GM21367 (cell line): ENCODE measurements around the gene PDZRN4.
"Not testable (repeated sequence)": the region's sequence is repeated elsewhere in the genome, so short reads cannot be mapped to it uniquely, and the experiment has no call there.

Experiments
- ATAC-seq: cut with Tn5 transposase; IDR thresholded peaks from one replicate; pipeline ENCODE4 v1.9.1; 2021; ENCODE audit not compliant: unreplicated experiment

The PDZRN4 gene

GRCh38 chr12:41188058-41188840 lies at the start of gene PDZRN4:
Gene PDZRN4 (plus strand): TSS chr12:41188320.
- ATAC-seq = no peak

- no peak for ATAC-seq
These were observed 48.0 kb upstream of the PDZRN4 start for GRCh38 chr12:41140117-41140516.

GRCh38 chr12:41141104-41141503 lies 47.0 kb upstream of the PDZRN4 start:
- no peak for ATAC-seq

- no peak for ATAC-seq
These were observed 45.7 kb upstream of the PDZRN4 start for GRCh38 chr12:41142376-41142775.

GRCh38 chr12:41151793-41152192 lies 36.3 kb upstream of the PDZRN4 start:
- no peak for ATAC-seq

GRCh38 chr12:41162461-41162860 lies 25.7 kb upstream of the PDZRN4 start:
- ATAC-seq = no peak

GRCh38 chr12:41167701-41168100 lies 20.4 kb upstream of the PDZRN4 start:
- no peak for ATAC-seq

GRCh38 chr12:41174602-41175001 lies 13.5 kb upstream of the PDZRN4 start:
- no peak for ATAC-seq

GRCh38 chr12:41179507-41179906 lies 8.6 kb upstream of the PDZRN4 start:
- not testable (repeated sequence) for ATAC-seq

GRCh38 chr12:41184864-41185263 lies 3.3 kb upstream of the PDZRN4 start:
- no peak for ATAC-seq

- no peak for ATAC-seq
These were observed 2.1 kb upstream of the PDZRN4 start for GRCh38 chr12:41186026-41186425.

- no peak for ATAC-seq
These were observed 798 bp downstream of the PDZRN4 start for GRCh38 chr12:41188841-41189394.

- no peak for ATAC-seq
These were observed 1.5 kb downstream of the PDZRN4 start for GRCh38 chr12:41189395-41190251.

GRCh38 chr12:41190338-41190737 lies 2.2 kb downstream of the PDZRN4 start:
- no peak for ATAC-seq

- not testable (repeated sequence) for ATAC-seq
These were observed 3.4 kb downstream of the PDZRN4 start for GRCh38 chr12:41191549-41191948.

GRCh38 chr12:41193311-41193710 lies 5.2 kb downstream of the PDZRN4 start:
- no peak for ATAC-seq

GRCh38 chr12:41202051-41202450 lies 13.9 kb downstream of the PDZRN4 start:
- no peak for ATAC-seq

GRCh38 chr12:41205070-41205709 lies 17.1 kb downstream of the PDZRN4 start:
- ATAC-seq = no peak

- ATAC-seq = no peak
These were observed 18.2 kb downstream of the PDZRN4 start for GRCh38 chr12:41206298-41206697.

GRCh38 chr12:41211448-41211847 lies 23.3 kb downstream of the PDZRN4 start:
- ATAC-seq = no peak

GRCh38 chr12:41212625-41213024 lies 24.5 kb downstream of the PDZRN4 start:
- no peak for ATAC-seq
